ENCODE measurements around the gene PIEZO2.

The PIEZO2 gene

GRCh38 chr18:11043694-11044093, 105.7 kb downstream of the PIEZO2 start:
- WGBS, 2 experiments (ENCODE audit: insufficient coverage in 2 of 2) = 77 to 80% methylated on average over 4 to 5 of the region's 7 CpGs

DNA sequence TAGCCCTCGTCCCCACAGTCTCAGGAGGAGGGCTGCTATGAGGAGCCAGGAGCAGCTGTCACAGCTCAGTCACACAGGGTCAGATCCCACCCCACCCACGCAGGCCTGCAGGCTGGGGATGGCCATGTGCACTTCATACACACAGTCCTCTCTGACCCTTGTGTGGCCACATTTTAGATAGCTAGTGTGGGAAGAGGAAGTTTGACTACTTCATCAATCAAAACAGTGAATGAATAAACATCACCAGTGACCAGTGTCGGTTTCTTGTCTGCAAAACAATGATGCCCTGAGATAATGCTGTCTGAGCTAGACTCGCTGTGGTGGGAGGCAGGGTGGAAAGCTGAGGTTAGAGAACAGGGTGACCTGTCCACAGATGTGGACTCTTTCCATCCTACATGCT, 107.1 kb downstream of the PIEZO2 start:
- no peak overlapping the region for H3K4me3 ChIP-seq (ENCODE audit: extremely low read depth, insufficient read depth, low read length, poor library complexity, severe bottlenecking)
- H3K4me1 ChIP-seq (ENCODE audit: control insufficient read depth, insufficient read depth, low read length, poor library complexity, severe bottlenecking) = peaks cover 2% of the 10 kb centered on the region
- H3K9me3 ChIP-seq (ENCODE audit: control insufficient read depth, low read length) = no peaks in the 10 kb centered on the region
- H3K27ac ChIP-seq (ENCODE audit: low read depth, low read length, severe bottlenecking) = no peak overlapping the region
- H3K36me3 ChIP-seq (ENCODE audit: control insufficient read depth, insufficient read depth, low read length) = no peaks in the 10 kb centered on the region
- 71 to 77% methylated on average over 2 to 3 of the region's 4 CpGs for WGBS, 2 experiments (ENCODE audit: insufficient coverage in 2 of 2)

More at GRCh38 chr18:11043694-11044093, 105.7 kb downstream of the PIEZO2 start:
- Histone ChIP-seq H3K4me1 (ENCODE audit: control insufficient read depth, insufficient read depth, low read length, poor library complexity, severe bottlenecking) (peaks cover 13% of the 10 kb centered on the region), H3K27ac (ENCODE audit: low read depth, low read length, severe bottlenecking) (no peak overlapping the region), H3K36me3 (ENCODE audit: control insufficient read depth, insufficient read depth, low read length) (no peaks in the 10 kb centered on the region), H3K9me3 (ENCODE audit: control insufficient read depth, low read length) (no peaks in the 10 kb centered on the region), H3K4me3 (ENCODE audit: extremely low read depth, insufficient read depth, low read length, poor library complexity, severe bottlenecking) (no peak overlapping the region)

DNA sequence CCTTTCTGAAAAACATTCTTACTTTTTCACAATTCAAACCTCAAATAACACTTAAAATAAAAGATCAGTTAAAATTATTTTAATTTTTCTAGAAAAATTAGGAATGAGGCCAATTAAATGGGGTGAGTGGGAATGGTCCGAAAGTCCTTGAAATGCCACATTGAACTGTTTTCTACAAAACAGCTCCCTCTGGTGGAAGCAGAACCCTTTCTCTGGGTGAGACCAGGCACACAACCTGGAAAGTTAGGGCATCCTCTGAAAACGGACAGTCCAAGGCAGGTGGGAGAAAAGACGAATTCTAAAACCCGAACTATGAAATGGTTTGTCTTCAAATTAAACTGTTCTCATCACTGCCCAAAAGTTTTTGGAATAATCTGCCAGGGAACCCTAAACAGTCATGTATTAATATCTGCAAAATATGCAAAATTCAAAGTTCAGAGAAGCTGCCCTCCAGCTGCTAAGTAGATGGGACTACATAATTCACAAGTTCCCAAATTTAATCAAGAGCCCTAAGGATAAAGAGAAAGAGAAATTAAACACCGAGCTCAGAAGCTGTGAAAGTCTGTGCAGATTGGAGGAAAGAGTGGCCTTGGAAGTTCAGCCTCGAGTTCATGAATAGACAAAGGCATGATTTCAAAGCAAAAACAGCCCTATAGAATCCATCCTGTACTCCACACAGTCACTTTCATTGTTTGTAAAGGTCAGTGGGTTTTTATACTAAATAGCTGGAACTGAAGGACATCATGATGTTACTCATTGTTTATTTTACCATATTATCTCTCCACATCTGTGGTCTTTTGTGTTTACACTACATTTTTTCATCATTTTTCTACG, 108.3 kb downstream of the PIEZO2 start:
- 18 to 37% methylated on average over 2 to 3 of the region's 7 CpGs for WGBS, 2 experiments (ENCODE audit: insufficient coverage in 2 of 2)
- H3K9me3 ChIP-seq (ENCODE audit: control insufficient read depth, low read length) = no peaks in the 10 kb centered on the region
- H3K4me3 ChIP-seq (ENCODE audit: extremely low read depth, insufficient read depth, low read length, poor library complexity, severe bottlenecking) = no peak overlapping the region
- no peaks in the 10 kb centered on the region for H3K36me3 ChIP-seq (ENCODE audit: control insufficient read depth, insufficient read depth, low read length)
- H3K27ac ChIP-seq (ENCODE audit: low read depth, low read length, severe bottlenecking) = no peak overlapping the region
- H3K4me1 ChIP-seq (ENCODE audit: control insufficient read depth, insufficient read depth, low read length, poor library complexity, severe bottlenecking) = no peaks in the 10 kb centered on the region

- H3K4me3 ChIP-seq (ENCODE audit: extremely low read depth, insufficient read depth, low read length, poor library complexity, severe bottlenecking) = no peak overlapping the region
- H3K27ac ChIP-seq (ENCODE audit: low read depth, low read length, severe bottlenecking) = no peak overlapping the region
- no peaks in the 10 kb centered on the region for H3K36me3 ChIP-seq (ENCODE audit: control insufficient read depth, insufficient read depth, low read length)
- WGBS, 2 experiments (ENCODE audit: insufficient coverage in 2 of 2) = no CpG with 5 or more reads among the region's 4 CpGs
- no peaks in the 10 kb centered on the region for H3K4me1 ChIP-seq (ENCODE audit: control insufficient read depth, insufficient read depth, low read length, poor library complexity, severe bottlenecking)
- no peaks in the 10 kb centered on the region for H3K9me3 ChIP-seq (ENCODE audit: control insufficient read depth, low read length)
Observed at GRCh38 chr18:11040359-11040758, 109.0 kb downstream of the PIEZO2 start.

GRCh38 chr18:11037533-11038240, 111.7 kb downstream of the PIEZO2 start:
- Histone ChIP-seq H3K4me3 (ENCODE audit: extremely low read depth, insufficient read depth, low read length, poor library complexity, severe bottlenecking) (no peak overlapping the region), H3K9me3 (ENCODE audit: control insufficient read depth, low read length) (no peaks in the 10 kb centered on the region), H3K4me1 (ENCODE audit: control insufficient read depth, insufficient read depth, low read length, poor library complexity, severe bottlenecking) (no peaks in the 10 kb centered on the region), H3K36me3 (ENCODE audit: control insufficient read depth, insufficient read depth, low read length) (no peaks in the 10 kb centered on the region), H3K27ac (ENCODE audit: low read depth, low read length, severe bottlenecking) (no peak overlapping the region)
- WGBS, 2 experiments (ENCODE audit: insufficient coverage in 2 of 2) = 86 to 100% methylated on average over 1 of the region's 3 CpGs

- WGBS, 2 experiments (ENCODE audit: insufficient coverage in 2 of 2) = 80% methylated on average over 1 of the region's 3 CpGs; no CpG with 5 or more reads in 1 of the 2 experiments
- H3K4me3 ChIP-seq (ENCODE audit: extremely low read depth, insufficient read depth, low read length, poor library complexity, severe bottlenecking) = no peak overlapping the region
Observed at GRCh38 chr18:11035814-11036495, 113.4 kb downstream of the PIEZO2 start.

DNA sequence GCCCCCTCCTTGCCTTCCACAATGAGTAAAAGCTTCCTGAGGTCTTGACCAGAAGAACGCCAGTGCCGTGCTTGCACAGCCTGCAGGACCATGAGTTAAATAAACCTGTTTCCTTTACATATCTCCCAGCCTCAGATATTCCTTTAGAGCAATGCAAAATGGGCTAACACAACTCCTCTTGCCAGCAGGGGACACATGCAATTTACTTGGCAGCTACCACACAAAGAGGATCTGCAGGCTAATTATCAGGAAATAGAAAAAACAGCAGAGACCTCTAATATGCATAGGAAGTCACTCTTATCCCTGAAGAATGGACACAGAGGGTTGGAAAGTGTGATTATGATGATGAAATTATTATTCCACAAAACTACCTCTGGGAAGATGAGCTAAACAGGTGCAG, 114.0 kb downstream of the PIEZO2 start:
- H3K4me1 ChIP-seq (ENCODE audit: control insufficient read depth, insufficient read depth, low read length, poor library complexity, severe bottlenecking) = no peaks in the 10 kb centered on the region
- H3K4me3 ChIP-seq (ENCODE audit: extremely low read depth, insufficient read depth, low read length, poor library complexity, severe bottlenecking) = no peak overlapping the region
- H3K27ac ChIP-seq (ENCODE audit: low read depth, low read length, severe bottlenecking) = no peak overlapping the region
- 88 to 95% methylated on average over 2 of the region's 2 CpGs for WGBS, 2 experiments (ENCODE audit: insufficient coverage in 2 of 2)
- H3K36me3 ChIP-seq (ENCODE audit: control insufficient read depth, insufficient read depth, low read length) = no peaks in the 10 kb centered on the region
- H3K9me3 ChIP-seq (ENCODE audit: control insufficient read depth, low read length) = no peaks in the 10 kb centered on the region

More at GRCh38 chr18:11035814-11036495, 113.4 kb downstream of the PIEZO2 start:
- Histone ChIP-seq H3K4me1 (ENCODE audit: control insufficient read depth, insufficient read depth, low read length, poor library complexity, severe bottlenecking) (no peaks in the 10 kb centered on the region), H3K36me3 (ENCODE audit: control insufficient read depth, insufficient read depth, low read length) (no peaks in the 10 kb centered on the region), H3K9me3 (ENCODE audit: control insufficient read depth, low read length) (no peaks in the 10 kb centered on the region), H3K27ac (ENCODE audit: low read depth, low read length, severe bottlenecking) (no peak overlapping the region)

- 86 to 100% methylated on average over 2 of the region's 4 CpGs for WGBS, 2 experiments (ENCODE audit: insufficient coverage in 2 of 2)
- H3K4me1 ChIP-seq (ENCODE audit: control insufficient read depth, insufficient read depth, low read length, poor library complexity, severe bottlenecking) = no peaks in the 10 kb centered on the region
- no peak overlapping the region for H3K4me3 ChIP-seq (ENCODE audit: extremely low read depth, insufficient read depth, low read length, poor library complexity, severe bottlenecking)
- H3K9me3 ChIP-seq (ENCODE audit: control insufficient read depth, low read length) = no peaks in the 10 kb centered on the region
- no peak overlapping the region for H3K27ac ChIP-seq (ENCODE audit: low read depth, low read length, severe bottlenecking)
- no peaks in the 10 kb centered on the region for H3K36me3 ChIP-seq (ENCODE audit: control insufficient read depth, insufficient read depth, low read length)
Observed at GRCh38 chr18:11034884-11035283, 114.5 kb downstream of the PIEZO2 start.

DNA sequence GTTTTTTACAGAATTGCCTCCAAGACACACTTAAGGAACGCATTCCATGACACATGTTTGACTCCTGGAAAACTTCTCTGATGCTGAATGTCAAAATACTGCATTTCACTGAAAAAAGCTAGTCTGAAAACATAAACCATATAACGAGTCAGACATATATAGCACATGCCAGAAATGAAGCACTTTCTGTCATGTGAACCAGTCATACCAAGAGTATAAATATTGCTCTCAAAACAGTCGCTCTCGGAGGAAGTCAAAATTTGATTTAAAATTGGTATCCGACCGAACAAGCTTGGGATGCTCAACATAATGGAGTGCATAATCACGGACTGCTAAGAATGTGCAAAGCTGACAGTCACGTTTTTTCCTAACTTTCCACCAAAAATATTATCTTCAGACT, 115.9 kb downstream of the PIEZO2 start:
- H3K9me3 ChIP-seq (ENCODE audit: control insufficient read depth, low read length) = no peaks in the 10 kb centered on the region
- WGBS, 2 experiments (ENCODE audit: insufficient coverage in 2 of 2) = 80 to 96% methylated on average over 7 of the region's 8 CpGs

DNA sequence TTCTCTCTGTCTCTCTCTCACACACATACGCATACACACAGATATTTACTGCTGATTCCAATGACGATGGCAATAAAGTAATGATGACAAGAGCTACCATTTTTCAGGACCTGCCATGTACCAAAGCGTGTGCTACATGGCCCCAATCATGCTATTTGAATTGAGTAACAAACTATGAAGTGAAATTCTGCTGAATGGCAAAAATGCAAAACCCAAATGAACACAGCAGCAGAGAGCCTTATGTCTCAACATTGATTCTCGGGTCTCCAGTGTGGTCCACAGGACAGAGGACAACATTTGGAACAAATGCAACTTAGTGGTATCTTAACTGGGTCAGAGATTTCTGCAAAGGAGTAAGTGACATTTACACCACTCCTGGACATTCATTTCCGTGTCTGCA, 117.4 kb downstream of the PIEZO2 start:
- Histone ChIP-seq H3K9me3 (ENCODE audit: control insufficient read depth, low read length) (no peaks in the 10 kb centered on the region), H3K4me3 (ENCODE audit: extremely low read depth, insufficient read depth, low read length, poor library complexity, severe bottlenecking) (no peak overlapping the region), H3K4me1 (ENCODE audit: control insufficient read depth, insufficient read depth, low read length, poor library complexity, severe bottlenecking) (no peaks in the 10 kb centered on the region), H3K36me3 (ENCODE audit: control insufficient read depth, insufficient read depth, low read length) (no peaks in the 10 kb centered on the region), H3K27ac (ENCODE audit: low read depth, low read length, severe bottlenecking) (no peak overlapping the region)
- WGBS, 2 experiments (ENCODE audit: insufficient coverage in 2 of 2) = 86 to 91% methylated on average over 2 to 5 of the region's 5 CpGs

More for the DNA sequence above, 115.9 kb downstream of the PIEZO2 start:
- Histone ChIP-seq H3K4me1 (ENCODE audit: control insufficient read depth, insufficient read depth, low read length, poor library complexity, severe bottlenecking) (no peaks in the 10 kb centered on the region), H3K4me3 (ENCODE audit: extremely low read depth, insufficient read depth, low read length, poor library complexity, severe bottlenecking) (no peak overlapping the region), H3K27ac (ENCODE audit: low read depth, low read length, severe bottlenecking) (no peak overlapping the region), H3K36me3 (ENCODE audit: control insufficient read depth, insufficient read depth, low read length) (no peaks in the 10 kb centered on the region)

Measured in mesodermal cell (in vitro differentiated cells).